ENCODE results near the gene IZUMO4.

- no peak for TF ChIP-seq CTCF (IDR thresholded peaks at IDR 0.05; ENCODE audit: poor library complexity, severe bottlenecking)
- no peak for TF ChIP-seq EZH2 (IDR thresholded peaks at IDR 0.05; ENCODE audit: borderline replicate concordance, insufficient read depth, low read length, poor library complexity, severe bottlenecking)
- no peak for TF ChIP-seq EP300 (conservative IDR thresholded peaks at IDR 0.05; ENCODE audit: poor library complexity, severe bottlenecking)
- no peak for TF ChIP-seq TAF1 (IDR thresholded peaks at IDR 0.05; ENCODE audit: low read depth)
- TF ChIP-seq MXI1 (conservative IDR thresholded peaks at IDR 0.05; ENCODE audit: poor library complexity, severe bottlenecking), result no peak
These were observed 40.1 kb downstream of the IZUMO4 start for GRCh38 chr19:2136796-2137195.
